ENCODE data around the gene TAOK1. TPM values are rescaled to one million over a fixed set of nuclear protein-coding genes. Genes with fewer than 3 reads are reported as not detected.
"Not testable (repeated sequence)": the region's sequence is repeated elsewhere in the genome, so short reads cannot be mapped to it uniquely, and the experiment has no call there.

Gene TAOK1
- polyA plus RNA-seq, 3 donors, result 47.4 to 51.2 (median 48.4) TPM

DNA sequence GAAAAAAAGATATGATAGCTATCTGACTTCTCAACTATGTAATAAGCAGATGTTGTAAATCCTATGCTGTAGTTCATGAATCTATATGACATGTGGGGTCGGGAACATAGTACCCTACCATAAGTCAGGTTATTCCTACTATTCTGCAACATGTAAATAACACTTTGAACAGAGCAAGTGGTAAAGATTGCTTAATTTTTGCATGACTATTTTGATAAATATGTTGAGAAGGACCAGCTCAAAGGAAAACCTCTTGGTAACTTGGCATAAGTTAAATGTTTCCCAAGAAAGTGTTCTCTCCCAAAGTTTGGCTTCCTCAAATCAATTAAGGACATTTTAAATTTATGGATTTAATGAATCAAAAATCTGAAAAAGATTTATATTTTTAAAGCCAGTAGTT is 114.5 kb downstream of the TAOK1 start:
- DNase-seq (ENCODE audit: extremely low read depth in 1 of 11, low read depth in 9 of 11, low spot score in 4 of 11), result no peak

- no peak for DNase-seq (ENCODE audit: extremely low read depth in 1 of 11, low read depth in 9 of 11, low spot score in 4 of 11)
Observed at GRCh38 chr17:29505836-29506235, 115.7 kb downstream of the TAOK1 start.

- no peak for DNase-seq (ENCODE audit: extremely low read depth in 1 of 11, low read depth in 9 of 11, low spot score in 4 of 11)
Observed at GRCh38 chr17:29510953-29511352, 120.8 kb downstream of the TAOK1 start.

DNA sequence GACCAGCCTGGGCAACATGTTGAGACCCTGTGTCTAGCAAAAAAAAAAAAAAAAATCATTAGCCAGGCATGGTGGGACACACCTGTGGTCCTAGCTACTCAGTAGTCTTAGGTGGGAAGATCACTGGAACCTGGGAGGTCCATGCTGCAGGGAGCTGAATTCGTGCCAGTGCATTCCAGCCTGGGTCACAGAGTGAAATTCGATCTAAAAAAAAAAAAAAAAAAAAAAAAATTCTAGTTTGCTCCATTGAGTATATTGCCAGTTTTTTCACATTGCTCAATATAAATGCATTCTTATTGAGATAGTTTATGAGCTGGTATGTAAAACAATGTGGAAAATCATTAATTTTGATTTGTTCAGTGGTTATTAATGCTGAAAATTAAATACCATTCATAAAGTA is 124.6 kb downstream of the TAOK1 start:
- peak in 2 of 11 donors; percentile 1 to 3 for DNase-seq (ENCODE audit: extremely low read depth in 1 of 11, low read depth in 9 of 11, low spot score in 4 of 11)

- no peak for DNase-seq (ENCODE audit: extremely low read depth in 1 of 11, low read depth in 9 of 11, low spot score in 4 of 11)
Observed at GRCh38 chr17:29518359-29518758, 128.2 kb downstream of the TAOK1 start.

DNA sequence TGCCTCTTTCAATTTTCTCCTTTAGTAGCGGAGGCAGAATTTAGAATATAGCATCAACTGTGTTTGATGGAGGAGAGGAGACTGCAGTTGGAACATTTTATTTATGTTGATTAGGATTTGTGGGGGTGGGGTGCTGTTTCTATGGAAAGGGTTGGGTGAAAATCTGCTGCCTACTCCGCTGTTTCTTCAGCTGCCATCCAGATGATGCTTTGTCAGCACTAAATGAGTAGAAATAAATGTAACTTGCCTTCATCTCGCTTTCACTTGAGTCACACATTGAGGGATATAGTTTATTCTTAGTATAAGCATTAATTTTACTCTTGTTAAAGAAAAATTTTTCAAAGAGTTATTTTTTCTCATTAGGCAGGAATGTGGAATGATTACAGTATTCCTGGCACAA is 134.5 kb downstream of the TAOK1 start:
- DNase-seq (ENCODE audit: extremely low read depth in 1 of 11, low read depth in 9 of 11, low spot score in 4 of 11), result no peak

DNA sequence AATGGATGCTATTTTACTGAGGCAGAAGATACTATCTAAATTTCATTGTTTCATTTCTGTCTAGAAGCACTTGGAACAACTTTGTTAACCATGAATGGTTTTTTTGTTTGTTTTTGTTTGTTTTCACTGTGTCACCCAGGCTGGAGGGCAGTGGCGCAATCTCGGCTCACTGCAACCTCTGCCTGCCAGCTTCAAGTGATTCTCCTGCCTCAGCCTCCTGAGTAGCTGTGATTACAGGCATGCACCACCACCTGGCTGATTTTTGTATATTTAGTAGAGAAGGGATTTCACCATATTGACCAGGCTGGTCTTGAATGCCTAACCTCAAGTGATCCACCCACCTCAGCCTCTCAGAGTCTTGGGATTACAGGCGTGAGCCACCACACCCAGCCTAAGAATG is 136.2 kb downstream of the TAOK1 start:
- no peak for DNase-seq (ENCODE audit: extremely low read depth in 1 of 11, low read depth in 9 of 11, low spot score in 4 of 11)

- no peak for DNase-seq (ENCODE audit: extremely low read depth in 1 of 11, low read depth in 9 of 11, low spot score in 4 of 11)
Observed at GRCh38 chr17:29533976-29534375, 143.8 kb downstream of the TAOK1 start.

DNA sequence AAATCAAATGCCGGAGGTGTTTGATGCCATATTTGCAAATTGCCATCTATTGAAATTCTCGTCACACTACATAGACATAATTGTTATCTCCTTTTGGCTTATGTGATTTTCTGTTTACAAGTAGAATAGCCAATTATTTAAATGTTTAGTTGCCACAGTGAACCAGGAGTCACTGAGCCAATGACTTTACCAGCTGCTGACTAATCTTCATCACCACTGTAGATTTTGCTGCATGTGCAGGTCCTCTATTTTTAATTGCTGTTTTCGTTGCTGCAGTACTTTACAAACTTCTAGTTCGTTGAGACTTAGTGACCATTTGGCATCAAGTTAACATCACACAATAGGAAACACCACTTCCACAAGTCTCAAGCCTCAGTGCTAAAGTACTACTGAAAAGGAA is 153.9 kb downstream of the TAOK1 start:
- no peak for DNase-seq (ENCODE audit: extremely low read depth in 1 of 11, low read depth in 9 of 11, low spot score in 4 of 11)

- DNase-seq (ENCODE audit: extremely low read depth in 1 of 11, low read depth in 9 of 11, low spot score in 4 of 11), result no peak
Observed at GRCh38 chr17:29546085-29546484, 155.9 kb downstream of the TAOK1 start.

DNA sequence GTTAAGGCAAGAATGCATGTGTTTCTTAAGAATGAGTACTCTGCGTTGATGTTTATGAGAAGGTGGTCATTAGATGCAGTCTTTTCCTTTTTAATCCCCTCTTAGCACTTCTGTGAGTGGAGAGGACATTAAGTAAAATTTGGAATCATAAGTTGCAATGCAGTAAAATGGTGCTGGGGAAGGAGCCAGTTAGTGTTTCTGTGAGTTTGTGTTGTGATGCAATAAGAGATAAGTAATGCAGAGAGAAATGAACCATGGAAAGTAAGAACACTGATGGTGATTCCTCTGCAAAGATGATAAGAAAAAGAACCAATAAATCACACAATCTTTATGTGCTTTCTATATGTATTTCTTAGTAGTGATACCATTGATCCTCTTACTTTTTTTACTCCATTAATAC is 156.7 kb downstream of the TAOK1 start:
- no peak for DNase-seq (ENCODE audit: extremely low read depth in 1 of 11, low read depth in 9 of 11, low spot score in 4 of 11)

DNA sequence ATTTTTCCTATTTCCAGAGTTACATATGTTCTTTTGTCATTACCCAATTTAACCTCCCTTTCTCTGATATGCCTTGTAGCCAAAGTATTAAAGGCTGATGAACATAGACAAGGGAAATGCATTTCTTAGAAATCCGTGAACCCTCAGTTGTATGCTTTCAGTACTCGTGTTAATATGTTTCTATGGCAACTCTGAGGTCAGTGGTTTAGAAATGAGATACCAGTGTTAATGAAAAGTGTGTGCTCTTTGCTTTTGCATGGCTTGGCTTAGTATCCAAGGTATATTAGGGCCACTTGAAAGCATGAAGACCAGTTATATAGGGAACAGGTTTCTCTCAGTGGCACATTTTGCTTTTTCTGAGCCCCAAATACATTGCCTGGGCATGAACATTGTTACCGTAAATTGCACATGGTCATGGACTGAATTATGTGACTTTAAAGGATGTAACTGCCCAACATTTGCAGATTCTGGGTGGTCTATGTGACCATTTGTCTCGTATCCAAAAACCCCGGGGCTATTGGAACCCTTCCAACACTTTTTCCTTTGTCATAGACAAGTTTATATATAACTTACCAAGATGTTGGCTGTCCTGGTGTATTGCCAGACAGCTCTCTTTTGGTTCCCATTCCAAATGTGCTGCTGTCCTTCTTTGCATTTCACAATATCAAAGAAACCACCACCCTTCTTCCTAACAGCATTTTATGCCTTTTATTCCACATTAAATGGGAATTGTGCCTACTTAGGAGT is 159.2 kb downstream of the TAOK1 start:
- peak in 1 of 11 donors; percentile 27 for DNase-seq (ENCODE audit: extremely low read depth in 1 of 11, low read depth in 9 of 11, low spot score in 4 of 11)

DNA sequence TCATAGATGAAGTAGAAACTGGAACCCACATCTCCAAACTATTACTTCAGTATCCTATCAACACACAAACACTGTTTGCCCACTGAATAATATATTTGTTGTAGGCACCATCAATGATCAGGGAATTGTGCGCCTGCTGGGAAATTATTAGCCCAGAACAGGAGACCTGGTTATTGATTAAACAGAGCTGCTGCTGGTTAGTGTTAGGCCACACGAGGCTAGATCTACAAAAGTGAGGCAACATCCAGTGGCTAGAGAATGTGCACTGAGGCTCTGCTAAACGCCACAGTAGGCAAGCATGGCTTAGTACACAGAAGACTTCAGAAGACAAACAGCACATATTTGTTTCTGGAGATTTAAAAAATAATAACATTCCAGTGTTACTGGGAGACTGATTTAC is 165.7 kb downstream of the TAOK1 start:
- DNase-seq (ENCODE audit: extremely low read depth in 1 of 11, low read depth in 9 of 11, low spot score in 4 of 11), result no peak

GRCh38 chr17:29557085-29557738 is 167.0 kb downstream of the TAOK1 start:
- DNase-seq (ENCODE audit: extremely low read depth in 1 of 11, low read depth in 9 of 11, low spot score in 4 of 11), result no peak

GRCh38 chr17:29557739-29558116 is 167.6 kb downstream of the TAOK1 start:
- no peak for DNase-seq (ENCODE audit: extremely low read depth in 1 of 11, low read depth in 9 of 11, low spot score in 4 of 11)

DNA sequence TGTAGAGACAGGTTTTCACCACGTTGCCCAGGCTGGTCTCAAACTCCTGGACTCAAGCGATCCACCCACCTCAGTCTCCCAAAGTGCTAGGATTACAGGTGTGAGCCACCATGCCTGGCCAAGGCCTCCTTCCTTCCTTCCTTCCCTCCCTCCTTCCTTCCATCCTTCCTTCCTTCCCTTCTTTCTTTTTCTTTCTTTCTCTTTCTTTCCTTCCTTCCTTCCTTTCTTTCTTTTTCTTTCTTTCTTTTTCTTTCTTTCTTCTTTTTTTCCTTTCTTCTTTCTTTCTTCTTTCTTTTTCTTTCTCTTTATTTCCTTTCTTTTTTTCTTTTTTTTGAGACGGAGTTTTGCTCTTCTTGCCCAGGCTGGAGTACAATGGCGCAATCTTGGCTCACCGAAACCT is 168.0 kb downstream of the TAOK1 start:
- DNase-seq (ENCODE audit: extremely low read depth in 1 of 11, low read depth in 9 of 11, low spot score in 4 of 11), result not testable (repeated sequence)

DNA sequence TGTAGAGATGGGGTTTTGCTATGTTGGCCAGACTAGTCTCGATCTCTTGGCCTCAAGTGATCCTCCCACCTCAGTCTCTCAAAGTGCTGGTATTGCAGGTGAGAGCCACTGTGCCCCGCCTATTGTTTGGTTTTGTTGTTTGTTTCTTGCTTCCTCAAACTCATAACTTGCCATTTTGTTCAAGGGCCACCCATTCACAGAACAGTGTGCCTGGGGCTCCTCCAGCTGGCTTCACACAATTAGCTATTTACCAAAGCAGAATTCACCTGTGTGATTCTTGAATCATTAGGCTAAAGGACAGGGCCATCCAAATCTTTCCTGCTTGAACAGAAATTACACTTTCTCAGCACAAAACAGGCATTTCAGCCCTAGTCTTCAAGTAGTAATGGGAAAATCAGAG is 169.5 kb downstream of the TAOK1 start:
- no peak for DNase-seq (ENCODE audit: extremely low read depth in 1 of 11, low read depth in 9 of 11, low spot score in 4 of 11)

GRCh38 chr17:29560316-29560715 is 170.2 kb downstream of the TAOK1 start:
- no peak for DNase-seq (ENCODE audit: extremely low read depth in 1 of 11, low read depth in 9 of 11, low spot score in 4 of 11)

DNA sequence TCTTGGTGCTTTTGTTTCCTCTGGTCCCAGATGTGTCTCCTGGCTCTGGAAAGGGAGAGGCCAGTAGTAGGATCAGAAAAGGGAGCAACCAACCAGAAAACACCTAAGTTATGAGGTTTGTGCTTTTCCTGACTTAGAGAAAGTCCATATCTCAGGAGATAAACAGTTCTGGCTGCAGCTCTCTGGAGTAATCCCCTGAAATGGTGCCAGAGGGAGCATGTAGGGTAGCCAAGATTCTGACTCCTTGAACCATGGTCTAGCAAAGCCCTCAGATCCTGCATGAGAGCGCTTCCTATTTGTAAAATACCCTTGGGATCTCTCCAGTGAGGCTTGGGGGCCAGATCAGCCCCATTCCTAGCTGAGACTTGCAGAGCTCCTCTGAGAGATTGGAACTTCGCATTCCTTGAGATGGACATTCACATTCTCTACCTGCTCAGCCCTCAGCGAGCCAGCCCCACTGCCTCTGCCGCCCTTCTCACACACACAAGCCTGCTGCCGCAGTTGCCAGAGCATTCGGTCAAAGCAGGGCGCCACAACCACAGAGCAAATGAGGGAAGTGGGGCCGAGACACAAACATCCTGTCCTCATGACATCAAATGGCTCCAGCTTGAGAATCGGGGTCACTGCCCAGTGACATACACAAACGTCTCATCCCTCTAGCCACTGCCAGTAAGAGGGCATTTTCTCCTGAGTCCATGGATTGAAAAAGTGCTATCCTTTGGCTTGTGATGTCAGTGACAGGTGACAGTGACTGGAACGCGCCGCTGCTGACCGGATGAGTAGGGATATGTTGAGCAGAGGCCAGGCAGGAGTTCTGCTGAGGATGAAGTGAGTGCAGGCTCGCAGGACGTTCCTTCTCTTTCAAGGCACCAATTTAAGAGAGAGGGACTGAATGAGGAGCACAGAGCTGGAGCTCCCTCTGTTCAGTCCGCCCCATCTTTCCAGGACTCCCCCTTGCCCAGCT is 171.7 kb downstream of the TAOK1 start:
- DNase-seq (ENCODE audit: extremely low read depth in 1 of 11, low read depth in 9 of 11, low spot score in 4 of 11), result no peak

DNA sequence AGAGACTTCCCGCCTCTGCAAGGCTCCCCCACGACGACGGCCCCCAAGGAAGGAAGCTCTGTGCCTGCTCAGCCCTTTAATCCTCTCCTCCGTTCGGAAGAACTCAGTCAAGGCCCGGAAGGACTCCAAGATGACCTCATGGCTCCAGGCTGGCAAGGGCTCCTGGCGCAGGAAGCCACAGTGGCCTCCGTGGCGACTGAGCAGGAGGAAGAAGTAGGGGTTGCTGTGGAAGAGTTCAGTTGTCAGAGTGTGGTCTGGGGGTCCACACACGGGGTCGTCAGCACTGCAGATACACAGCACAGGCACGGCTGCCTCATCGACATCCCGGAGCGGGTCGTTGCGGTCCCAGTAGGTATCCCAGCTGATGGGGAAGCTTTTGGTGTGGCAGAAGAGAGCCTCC is 172.5 kb downstream of the TAOK1 start:
- DNase-seq (ENCODE audit: extremely low read depth in 1 of 11, low read depth in 9 of 11, low spot score in 4 of 11), result no peak

All from renal cortex interstitium (tissue), 11 donors.